K562 (cell line): ENCODE measurements around the gene NCOA4. TPM values are rescaled to one million over a fixed set of nuclear protein-coding genes. Genes with fewer than 3 reads are reported as not detected.

Source experiments
- ATAC-seq: fragments of 200-7000 bp; cut with Tn5 transposase; 3 replicates; pipeline ENCODE4 v1.9.1; 2020; ENCODE audit warnings: moderate library complexity
- BruUV-seq: library from RNA; stranded (reverse); fragments of 400-500 nt; replicated peaks from 2 replicates; lab custom pipeline; 2021; lab: Mats Ljungman, UMichigan
- CTCF ChIA-PET: fragments of 300-600 bp; formaldehyde crosslinking; extraction: SDS; loops from one replicate; lab custom pipeline; 2021; ENCODE audit warnings: low intra/inter-chr PET ratio; lab: Yijun Ruan, JAX
- POLR2A ChIA-PET: fragments of 300-600, 350-650 bp; sonication (Branson Sonifier 250); formaldehyde crosslinking; extraction: SDS; loops from one replicate; lab custom pipeline; 2021; ENCODE audit warnings: antibody characterized with exemption, inconsistent platforms; lab: Yijun Ruan, JAX
- DNase-seq, 4 experiments: peaks; one replicate each; pipeline versions ENCODE4 v3.0.0 to v3.0.0-alpha.2; 2011 to 2018; ENCODE audit warnings: low spot score in 3 of 4, mixed read lengths in 3 of 4; ENCODE audit errors: extremely low read depth in 1 of 4
- FAIRE-seq: peaks from 2 replicates; lab custom pipeline; 2011; peaks lifted over from hg19 to GRCh38; lab: Jason Lieb, UNC
- H2AFZ ChIP-seq: 2 replicates; pipeline ENCODE4 v1.6.0; 2011; ENCODE audit warnings: low read depth, low read length, control low read depth, inconsistent platforms
- H3K27ac ChIP-seq: fragments of 200-600 bp; 3 replicates; pipeline ENCODE4 v1.8.0; 2011; ENCODE audit warnings: low read depth, mild to moderate bottlenecking, control low read depth, inconsistent platforms, low read length, moderate library complexity, mixed read lengths; ENCODE audit errors: extremely low read depth
- H3K27me3 ChIP-seq, 2 experiments: fragments of 300-600 bp in 1 of 2; 2 replicates in 1 of 2; 3 replicates in 1 of 2; pipeline versions ENCODE4 v1.6.0 to v1.8.0; 2011; ENCODE audit warnings: inconsistent platforms in 2 of 2, low read length in 2 of 2, mild to moderate bottlenecking in 1 of 2, mixed read lengths in 1 of 2, moderate library complexity in 1 of 2; ENCODE audit not compliant: control insufficient read depth in 2 of 2, insufficient read depth in 2 of 2
- H3K36me3 ChIP-seq: fragments of 300-600 bp; 3 replicates; pipeline ENCODE4 v1.8.0; 2011; ENCODE audit warnings: mild to moderate bottlenecking, low read length, inconsistent platforms; ENCODE audit not compliant: control insufficient read depth, insufficient read depth
- H3K4me1 ChIP-seq, 2 experiments: fragments of 200-600 bp in 1 of 2; replicated peaks in 1 of 2; 2 replicates in 1 of 2; 3 replicates in 1 of 2; pipeline versions ENCODE4 v1.5.1 to v1.8.0; 2011; ENCODE audit warnings: inconsistent platforms in 2 of 2, low read length in 2 of 2, mild to moderate bottlenecking in 1 of 2, mixed read lengths in 1 of 2, moderate library complexity in 1 of 2; ENCODE audit not compliant: control insufficient read depth in 2 of 2, insufficient read depth in 2 of 2
- H3K4me2 ChIP-seq: 2 replicates; pipeline ENCODE4 v1.6.1; 2011; ENCODE audit warnings: low read length, control low read depth, inconsistent platforms, mixed read lengths; ENCODE audit not compliant: insufficient read depth
- H3K4me3 ChIP-seq: fragments of 200-600 bp; sonication (generic), shearing (Covaris generic); 2 replicates; pipeline ENCODE4 v1.5.1; 2016; ENCODE audit warnings: control low read depth, inconsistent platforms
- H3K79me2 ChIP-seq: fragments of 200-600 bp; 3 replicates; pipeline ENCODE4 v1.8.0; 2011; ENCODE audit warnings: low read length, inconsistent platforms; ENCODE audit not compliant: control insufficient read depth, insufficient read depth
- H3K9ac ChIP-seq, 2 experiments: 2 replicates each; pipeline versions ENCODE4 v1.6.0 to v1.6.1; 2011; ENCODE audit warnings: low read depth in 2 of 2, low read length in 2 of 2, control low read depth in 1 of 2, inconsistent platforms in 1 of 2, mild to moderate bottlenecking in 1 of 2, mixed read lengths in 1 of 2; ENCODE audit not compliant: insufficient read depth in 1 of 2
- H3K9me1 ChIP-seq: one replicate; pipeline ENCODE4 v1.6.0; 2011; ENCODE audit warnings: inconsistent platforms, mild to moderate bottlenecking, low read length, moderate library complexity; ENCODE audit not compliant: control insufficient read depth, insufficient read depth
- H3K9me3 ChIP-seq: replicated peaks from 2 replicates; pipeline ENCODE4 v1.5.1; 2011; ENCODE audit warnings: low read depth, low read length, inconsistent platforms; ENCODE audit not compliant: control insufficient read depth, insufficient read depth
- H4K20me1 ChIP-seq: replicated peaks from 2 replicates; pipeline ENCODE4 v1.6.1; 2011; ENCODE audit warnings: low read length, inconsistent platforms, mixed read lengths; ENCODE audit not compliant: control insufficient read depth, insufficient read depth
- NFYB ChIP-seq: IDR thresholded peaks from 2 replicates; pipeline ENCODE4 v1.6.1; 2011; ENCODE audit warnings: mild to moderate bottlenecking, moderate library complexity; ENCODE audit not compliant: insufficient read length; ENCODE audit errors: extremely low read depth
- POLR2B ChIP-seq: fragments of 450-650 bp; IDR thresholded peaks from 2 replicates; pipeline ENCODE4 v1.6.1; 2018; ENCODE audit warnings: low read depth; ENCODE audit not compliant: partially characterized antibody
- RAD51 ChIP-seq: fragments of 450-650 bp; IDR thresholded peaks from 2 replicates; pipeline ENCODE4 v1.7.1; 2016; ENCODE audit warnings: low read depth, mild to moderate bottlenecking, borderline replicate concordance
- SMARCA5 ChIP-seq: fragments of 450-650 bp; IDR thresholded peaks from 2 replicates; pipeline ENCODE4 v1.6.1; 2016
- SRSF7 ChIP-seq: fragments of 200-400 bp; formaldehyde crosslinking; optimal IDR thresholded peaks from 2 replicates; pipeline ENCODE3; 2017; ENCODE audit warnings: mild to moderate bottlenecking, low read depth, low read length
- WGBS: fragments of 100-300 bp; shearing (Covaris generic); methylation state at CpG from one replicate; pipeline ENCODE4 v1.1.6; 2016; ENCODE audit warnings: low coverage, mixed read lengths; ENCODE audit not compliant: insufficient coverage; ENCODE audit errors: missing lambda C conversion rate; 5-methylcytosine and 5-hydroxymethylcytosine counted together
- in situ Hi-C: fragments of 300-500 bp; cut with MboI; formaldehyde crosslinking; loops from 4 replicates; pipeline ENCODE4 v1.15.0; 2018; ENCODE audit warnings: inconsistent platforms, mixed read lengths
- intact Hi-C: fragments of 100-400 bp; cut with micrococcal nuclease; formaldehyde crosslinking; loops from 2 replicates; pipeline ENCODE4 v1.14.2; 2022
- polyA plus RNA-seq, 8 experiments: library from polyadenylated mRNA; depleted of rRNA in 4 of 8; stranded (reverse) in 5 of 8; unstranded in 3 of 8; fragments of >200 nt; fragmentation: Nextera tagmentation in 2 of 8; fragmentation: Illumina TruSeq in 1 of 8; extraction: Ambion mirVana in 2 of 8; extraction: Trizol in 1 of 8; gene quantifications; 2 replicates each; pipeline versions ENCODE4 v1.2.1 to v1.2.3, GENCODE V29; 2011 to 2014; ENCODE audit warnings: inconsistent platforms in 1 of 8, missing spikeins in 1 of 8
- total RNA-seq, 7 experiments: library from RNA; depleted of rRNA in 6 of 7; stranded (reverse); fragments of >200 nt in 6 of 7; fragmentation: Illumina TruSeq in 2 of 7; extraction: Trizol in 2 of 7; gene quantifications; 2 replicates each; pipeline versions ENCODE4 v1.2.1 to v1.2.3, GENCODE V29; 2011 to 2021; ENCODE audit warnings: low replicate concordance in 1 of 7
- TF ChIP-seq, protein P1 (sequence below): fragments of 250-450 bp; sonication (Bioruptor Pico); IDR thresholded peaks from 2 replicates; pipeline ENCODE4 v1.8.0; 2022; ENCODE audit warnings: moderate library complexity, mild to moderate bottlenecking, inconsistent platforms

The NCOA4 gene
- total and polyA plus RNA-seq, 9 of the 15 experiments (the other 6 are each of a cell fraction or from before 2014, with no cell fraction given): 89.8 to 283 (median 181) TPM

DNA sequence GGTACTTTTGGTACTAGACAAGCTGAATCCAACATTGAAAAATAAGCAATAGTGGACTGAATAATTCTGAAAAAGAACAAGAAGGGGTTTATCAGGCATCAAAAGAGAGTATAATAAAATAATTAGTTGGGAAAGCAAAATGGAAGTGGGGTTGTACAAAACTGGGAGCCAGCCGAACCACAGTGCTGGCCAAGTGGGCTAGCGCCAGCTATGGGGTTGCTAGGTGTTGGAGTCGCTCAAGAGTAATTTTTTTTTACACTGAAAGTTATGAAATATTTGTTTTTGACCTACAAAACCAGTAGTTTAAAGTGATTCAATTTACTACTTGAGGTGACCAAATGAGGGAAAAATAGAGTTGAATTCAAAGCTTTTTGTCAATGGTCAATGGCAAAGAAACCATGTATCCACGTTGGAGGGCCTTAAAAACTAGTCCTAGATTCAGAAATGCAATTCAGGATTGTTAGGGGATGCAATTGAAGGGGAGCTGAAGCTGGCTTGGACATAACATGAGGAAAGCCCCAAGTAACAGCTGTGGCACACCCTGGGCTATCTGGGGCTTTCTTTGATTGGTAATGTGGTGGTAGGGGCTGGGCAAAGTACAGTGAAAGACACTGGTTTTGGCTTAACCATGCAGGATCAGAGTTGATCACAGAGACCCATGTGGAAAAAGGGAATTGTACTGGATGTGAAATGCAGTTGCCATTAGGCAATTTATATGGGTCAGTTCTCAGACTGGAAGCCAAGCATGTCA, 43.9 kb upstream of the NCOA4 start:
- Histone ChIP-seq H3K9me3 (no peaks in the 10 kb centered on the region), H2AFZ (no peak overlapping the region), H3K4me3 (no peak overlapping the region)
- POLR2A ChIA-PET: interaction anchor here (0.7 kb wide), 1 partner anchor 17 kb away, joined by 5 read pairs; no protein-coding TSS in a partner anchor
- ATAC-seq: no peak
- TF ChIP-seq POLR2B: no peak
- TF ChIP-seq SRSF7: no peak
- no peak for TF ChIP-seq NFYB
- TF ChIP-seq, protein P1, sequence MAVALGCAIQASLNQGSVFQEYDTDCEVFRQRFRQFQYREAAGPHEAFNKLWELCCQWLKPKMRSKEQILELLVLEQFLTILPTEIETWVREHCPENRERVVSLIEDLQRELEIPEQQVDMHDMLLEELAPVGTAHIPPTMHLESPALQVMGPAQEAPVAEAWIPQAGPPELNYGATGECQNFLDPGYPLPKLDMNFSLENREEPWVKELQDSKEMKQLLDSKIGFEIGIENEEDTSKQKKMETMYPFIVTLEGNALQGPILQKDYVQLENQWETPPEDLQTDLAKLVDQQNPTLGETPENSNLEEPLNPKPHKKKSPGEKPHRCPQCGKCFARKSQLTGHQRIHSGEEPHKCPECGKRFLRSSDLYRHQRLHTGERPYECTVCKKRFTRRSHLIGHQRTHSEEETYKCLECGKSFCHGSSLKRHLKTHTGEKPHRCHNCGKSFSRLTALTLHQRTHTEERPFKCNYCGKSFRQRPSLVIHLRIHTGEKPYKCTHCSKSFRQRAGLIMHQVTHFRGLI (CRISPR knock-in tag): no peak
- TF ChIP-seq SMARCA5: no peak
- no peak for TF ChIP-seq RAD51
- TF ChIP-seq, all 486 proteins: peak for 0
- H3K27me3 ChIP-seq: no peaks in the 10 kb centered on the region
- CTCF ChIA-PET: no interaction called here
- no peak overlapping the region for H3K9ac ChIP-seq
- in situ Hi-C loops: no loop called here
- DNase-seq (no peak), FAIRE-seq (no peak)
- intact Hi-C loops: no loop called here
- no peaks in the 10 kb centered on the region for H4K20me1 ChIP-seq
- H3K27ac ChIP-seq: no peak overlapping the region
- H3K9me1 ChIP-seq: no peaks in the 10 kb centered on the region
- no peaks in the 10 kb centered on the region for H3K36me3 ChIP-seq
- H3K79me2 ChIP-seq: no peaks in the 10 kb centered on the region
- H3K4me1 ChIP-seq: peaks cover 3 to 20% of the 10 kb centered on the region in 2 experiments; a peak in 4 of 5 replicates
- H3K4me2 ChIP-seq: no peak overlapping the region
- no TSS peak for BruUV-seq
- WGBS: 51% methylated on average over 4 of the region's 4 CpGs
